H9 (cell line): ENCODE measurements around the gene NEURL1. TPM values are rescaled to one million over a fixed set of nuclear protein-coding genes. Genes with fewer than 3 reads are reported as not detected.
"Not testable (repeated sequence)": the region's sequence is repeated elsewhere in the genome, so short reads cannot be mapped to it uniquely, and the experiment has no call there.

Experiments
- DNase-seq: peaks from one replicate; pipeline ENCODE4 v3.0.0-alpha.2; 2017
- H2AFZ ChIP-seq: one replicate; pipeline ENCODE4 v1.6.1; 2013; ENCODE audit warnings: mild to moderate bottlenecking, low read length, control low read depth, moderate library complexity
- H2AK5ac ChIP-seq: 2 replicates; pipeline ENCODE4 v1.6.1; 2013; ENCODE audit warnings: low read length, control low read depth, mixed read lengths; ENCODE audit not compliant: insufficient read length
- H2BK120ac ChIP-seq: one replicate; pipeline ENCODE4 v1.6.1; 2013; ENCODE audit warnings: low read depth, mild to moderate bottlenecking, low read length, control low read depth, inconsistent platforms; ENCODE audit not compliant: poor library complexity, severe bottlenecking
- H2BK12ac ChIP-seq: 2 replicates; pipeline ENCODE4 v1.6.1; 2013; ENCODE audit warnings: low read length, control low read depth, mixed read lengths, low read depth; ENCODE audit not compliant: insufficient read length
- H2BK15ac ChIP-seq: 2 replicates; pipeline ENCODE4 v1.6.1; 2013; ENCODE audit warnings: low read depth, low read length, control low read depth
- H2BK20ac ChIP-seq: one replicate; pipeline ENCODE4 v1.6.1; 2013; ENCODE audit warnings: low read depth, mild to moderate bottlenecking, low read length, control low read depth, inconsistent platforms; ENCODE audit not compliant: poor library complexity, severe bottlenecking
- H2BK5ac ChIP-seq: 2 replicates; pipeline ENCODE4 v1.6.1; 2013; ENCODE audit warnings: low read length, control low read depth, mixed read lengths; ENCODE audit not compliant: insufficient read length
- H3K14ac ChIP-seq: 2 replicates; pipeline ENCODE4 v1.6.1; 2013; ENCODE audit warnings: low read length, control low read depth; ENCODE audit not compliant: insufficient read depth
- H3K18ac ChIP-seq: 2 replicates; pipeline ENCODE4 v1.6.1; 2013; ENCODE audit warnings: low read depth, mild to moderate bottlenecking, mixed read lengths, low read length, control low read depth; ENCODE audit not compliant: insufficient read length
- H3K23ac ChIP-seq: 2 replicates; pipeline ENCODE4 v1.6.1; 2013; ENCODE audit warnings: low read length, control low read depth, mixed read lengths, low read depth; ENCODE audit not compliant: insufficient read length
- H3K23me2 ChIP-seq: 2 replicates; pipeline ENCODE4 v1.6.1; 2013; ENCODE audit warnings: low read depth, mild to moderate bottlenecking, mixed read lengths, low read length, control low read depth; ENCODE audit not compliant: insufficient read length, poor library complexity, severe bottlenecking
- H3K27ac ChIP-seq: 2 replicates; pipeline ENCODE4 v1.5.1; 2013; ENCODE audit warnings: low read length, control low read depth, mixed read lengths, low read depth; ENCODE audit not compliant: insufficient read length
- H3K27me3 ChIP-seq: 2 replicates; pipeline ENCODE4 v1.6.1; 2013; ENCODE audit warnings: low read length, control low read depth, inconsistent platforms; ENCODE audit not compliant: insufficient read depth
- H3K4ac ChIP-seq: 2 replicates; pipeline ENCODE4 v1.6.1; 2013; ENCODE audit warnings: low read depth, mild to moderate bottlenecking, control low read depth, inconsistent platforms, low read length, moderate library complexity
- H3K4me1 ChIP-seq: 2 replicates; pipeline ENCODE4 v1.6.1; 2013; ENCODE audit warnings: low read length, control low read depth, inconsistent platforms; ENCODE audit not compliant: insufficient read depth
- H3K4me2 ChIP-seq: 2 replicates; pipeline ENCODE4 v1.6.1; 2013; ENCODE audit warnings: low read length, control low read depth, mixed read lengths; ENCODE audit not compliant: insufficient read length, insufficient read depth
- H3K56ac ChIP-seq: 2 replicates; pipeline ENCODE4 v1.6.1; 2013; ENCODE audit warnings: low read depth, mild to moderate bottlenecking, mixed read lengths, low read length, control low read depth; ENCODE audit not compliant: insufficient read length
- H3K79me1 ChIP-seq: 2 replicates; pipeline ENCODE4 v1.6.1; 2013; ENCODE audit warnings: low read depth, mild to moderate bottlenecking, moderate library complexity, low read length, control low read depth, inconsistent platforms; ENCODE audit not compliant: insufficient read depth, poor library complexity, severe bottlenecking
- H3K79me2 ChIP-seq: 2 replicates; pipeline ENCODE4 v1.6.1; 2013; ENCODE audit warnings: low read length, control low read depth, inconsistent platforms; ENCODE audit not compliant: insufficient read depth
- H3K9ac ChIP-seq: 2 replicates; pipeline ENCODE4 v1.6.1; 2013; ENCODE audit warnings: low read length, control low read depth, mixed read lengths; ENCODE audit not compliant: insufficient read length; ENCODE audit errors: extremely low read depth
- H3K9me3 ChIP-seq: one replicate; pipeline ENCODE4 v1.6.1; 2013; ENCODE audit warnings: low read depth, low read length, inconsistent platforms; ENCODE audit not compliant: control insufficient read depth
- H3T11ph ChIP-seq: one replicate; pipeline ENCODE4 v1.6.1; 2013; ENCODE audit warnings: mild to moderate bottlenecking, low read length, control low read depth, inconsistent platforms
- H4K20me1 ChIP-seq: one replicate; pipeline ENCODE4 v1.6.1; 2013; ENCODE audit not compliant: control insufficient read depth, insufficient read length, insufficient read depth
- H4K5ac ChIP-seq: 2 replicates; pipeline ENCODE4 v1.6.1; 2013; ENCODE audit warnings: low read depth, mild to moderate bottlenecking, mixed read lengths, low read length, control low read depth; ENCODE audit not compliant: insufficient read length
- H4K8ac ChIP-seq: replicated peaks from 2 replicates; pipeline ENCODE4 v1.6.1; 2013; ENCODE audit warnings: low read length, control low read depth, mixed read lengths, low read depth; ENCODE audit not compliant: insufficient read length
- H4K91ac ChIP-seq: 2 replicates; pipeline ENCODE4 v1.6.1; 2013; ENCODE audit warnings: low read depth, mild to moderate bottlenecking, moderate library complexity, mixed read lengths, low read length, control low read depth; ENCODE audit not compliant: insufficient read length
- H3K27ac Mint-ChIP-seq, 3 experiments: 2 replicates in 2 of 3; 3 replicates in 1 of 3; pipeline ENCODE4 v1.8.0; 2020 to 2021; ENCODE audit warnings: mixed read lengths in 3 of 3, mild to moderate bottlenecking in 1 of 3, moderate library complexity in 1 of 3
- H3K27me3 Mint-ChIP-seq: 2 replicates; pipeline ENCODE4 v1.8.0; 2021; ENCODE audit warnings: low read depth, mild to moderate bottlenecking, moderate library complexity, mixed read lengths
- H3K36me3 Mint-ChIP-seq, 3 experiments: 2 replicates in 2 of 3; 3 replicates in 1 of 3; pipeline ENCODE4 v1.8.0; 2020 to 2021; ENCODE audit warnings: low read depth in 3 of 3, mixed read lengths in 3 of 3; ENCODE audit not compliant: insufficient read depth in 1 of 3
- H3K4me1 Mint-ChIP-seq, 2 experiments: 2 replicates each; pipeline ENCODE4 v1.8.0; 2020; ENCODE audit warnings: mixed read lengths in 2 of 2
- H3K4me3 Mint-ChIP-seq, 2 experiments: 2 replicates in 1 of 2; 3 replicates in 1 of 2; pipeline ENCODE4 v1.8.0; 2020 to 2021; ENCODE audit warnings: mild to moderate bottlenecking in 2 of 2, mixed read lengths in 2 of 2, moderate library complexity in 1 of 2
- H3K9me3 Mint-ChIP-seq, 2 experiments: 2 replicates in 1 of 2; 3 replicates in 1 of 2; pipeline ENCODE4 v1.8.0; 2020; ENCODE audit warnings: mild to moderate bottlenecking in 2 of 2, mixed read lengths in 2 of 2, moderate library complexity in 1 of 2
- WGBS: extraction: QIAGEN DNeasy Blood & Tissue Kit; methylation state at CpG from one replicate; pipeline ENCODE4 v1.1.7; 2013; ENCODE audit warnings: missing lambda C conversion rate, low lambda C conversion rate, mixed read lengths; ENCODE audit not compliant: insufficient read length; ENCODE audit errors: extremely low coverage; 5-methylcytosine and 5-hydroxymethylcytosine counted together
- total RNA-seq: library from RNA; stranded (reverse); gene quantifications from 2 replicates; pipeline ENCODE4 v1.2.1, GENCODE V29; 2021
- TF ChIP-seq, protein P1 (sequence below): fragments of 200-600 bp; sonication (generic); conservative IDR thresholded peaks from 3 replicates; pipeline ENCODE4 v1.8.0; 2021; ENCODE audit warnings: antibody characterized with exemption, mild to moderate bottlenecking

The NEURL1 gene
- total RNA-seq, 1 experiment from 2014 or later = 1.2 TPM

DNA sequence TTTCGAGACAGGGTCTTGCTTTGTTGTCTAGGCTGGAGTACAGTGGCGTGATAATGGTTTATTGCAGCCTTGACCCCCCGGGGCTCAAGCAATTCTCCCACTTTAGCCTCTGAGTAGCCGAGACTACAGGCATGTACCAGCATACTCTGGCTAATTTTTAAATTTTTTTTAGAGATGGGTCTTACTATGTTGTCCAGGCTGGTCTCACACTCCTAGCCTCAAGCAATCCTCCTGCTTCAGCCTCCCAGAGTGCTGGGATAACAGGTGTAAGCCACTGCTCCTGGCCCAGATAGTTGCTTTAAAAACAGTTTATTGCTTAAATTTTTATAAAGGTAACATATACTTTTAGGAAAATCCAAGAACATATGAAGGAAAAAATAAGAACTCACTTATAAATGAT lies 26.3 kb downstream of the NEURL1 start:
- TF ChIP-seq, protein P1, sequence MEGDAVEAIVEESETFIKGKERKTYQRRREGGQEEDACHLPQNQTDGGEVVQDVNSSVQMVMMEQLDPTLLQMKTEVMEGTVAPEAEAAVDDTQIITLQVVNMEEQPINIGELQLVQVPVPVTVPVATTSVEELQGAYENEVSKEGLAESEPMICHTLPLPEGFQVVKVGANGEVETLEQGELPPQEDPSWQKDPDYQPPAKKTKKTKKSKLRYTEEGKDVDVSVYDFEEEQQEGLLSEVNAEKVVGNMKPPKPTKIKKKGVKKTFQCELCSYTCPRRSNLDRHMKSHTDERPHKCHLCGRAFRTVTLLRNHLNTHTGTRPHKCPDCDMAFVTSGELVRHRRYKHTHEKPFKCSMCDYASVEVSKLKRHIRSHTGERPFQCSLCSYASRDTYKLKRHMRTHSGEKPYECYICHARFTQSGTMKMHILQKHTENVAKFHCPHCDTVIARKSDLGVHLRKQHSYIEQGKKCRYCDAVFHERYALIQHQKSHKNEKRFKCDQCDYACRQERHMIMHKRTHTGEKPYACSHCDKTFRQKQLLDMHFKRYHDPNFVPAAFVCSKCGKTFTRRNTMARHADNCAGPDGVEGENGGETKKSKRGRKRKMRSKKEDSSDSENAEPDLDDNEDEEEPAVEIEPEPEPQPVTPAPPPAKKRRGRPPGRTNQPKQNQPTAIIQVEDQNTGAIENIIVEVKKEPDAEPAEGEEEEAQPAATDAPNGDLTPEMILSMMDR = no peak
- Histone ChIP-seq H3K9me3 (no peaks in the 10 kb centered on the region), H2AK5ac (no peak overlapping the region), H3K79me2 (no peaks in the 10 kb centered on the region), H4K20me1 (no peaks in the 10 kb centered on the region), H4K5ac (no peak overlapping the region), H3K23me2 (no peaks in the 10 kb centered on the region), H2BK120ac (no peak overlapping the region), H3K18ac (no peak overlapping the region), H3K4me2 (no peak overlapping the region), H3K4me1 (no peaks in the 10 kb centered on the region; the same call in 1 of the 2 replicates), H3K4ac (no peak overlapping the region), H2BK20ac (no peak overlapping the region), H2BK5ac (no peak overlapping the region), H3K79me1 (no peaks in the 10 kb centered on the region), H3K56ac (no peak overlapping the region), H4K91ac (no peak overlapping the region), H2AFZ (no peak overlapping the region), H3T11ph (no peak overlapping the region), H3K9ac (no peak overlapping the region), H2BK15ac (no peak overlapping the region), H3K27ac (no peak overlapping the region), H3K27me3 (no peaks in the 10 kb centered on the region), H2BK12ac (no peak overlapping the region), H3K14ac (no peak overlapping the region), H3K23ac (no peak overlapping the region), H4K8ac (no peak overlapping the region)
- WGBS = no CpG with 5 or more reads among the region's 4 CpGs
- no peak overlapping the region for H3K4me3 Mint-ChIP-seq
- H3K4me1 Mint-ChIP-seq = peaks cover 13 to 14% of the 10 kb centered on the region in 2 experiments
- H3K27ac Mint-ChIP-seq = no peak overlapping the region; a peak in 1 of 7 replicates
- no peaks in the 10 kb centered on the region for H3K36me3 Mint-ChIP-seq
- no peaks in the 10 kb centered on the region for H3K27me3 Mint-ChIP-seq
- H3K9me3 Mint-ChIP-seq = peaks cover under 1 to 6% of the 10 kb centered on the region in 2 experiments; a peak in 3 of 5 replicates
- DNase-seq = no peak

- H2BK12ac ChIP-seq, H4K8ac ChIP-seq, H4K20me1 ChIP-seq, H4K5ac ChIP-seq, H3K14ac ChIP-seq, H3K4me2 ChIP-seq, H3K18ac ChIP-seq, H3K4me1 ChIP-seq, H2BK15ac ChIP-seq, H3K4ac ChIP-seq, H3K27ac ChIP-seq, H3K36me3 Mint-ChIP-seq, H2BK20ac ChIP-seq, H3K23me2 ChIP-seq, H3K9me3 ChIP-seq, H3T11ph ChIP-seq, H2BK5ac ChIP-seq, H4K91ac ChIP-seq, H3K4me3 Mint-ChIP-seq, H3K79me1 ChIP-seq, DNase-seq, H2BK120ac ChIP-seq, H3K27me3 ChIP-seq, H2AFZ ChIP-seq, H3K79me2 ChIP-seq, H3K9ac ChIP-seq, H3K23ac ChIP-seq, H2AK5ac ChIP-seq, H3K27me3 Mint-ChIP-seq, H3K56ac ChIP-seq: not testable (repeated sequence)
- peaks cover 16 to 23% of the 10 kb centered on the region in 2 experiments for H3K4me1 Mint-ChIP-seq
- peak overlapping the region in 1 of 3 experiments; percentile 24; a peak in 4 of 7 replicates for H3K27ac Mint-ChIP-seq
- WGBS = no CpG with 5 or more reads among the region's 7 CpGs
- peaks cover 8 to 15% of the 10 kb centered on the region in 2 experiments; a peak in 4 of 5 replicates for H3K9me3 Mint-ChIP-seq
Measured at GRCh38 chr10:103522006-103522405, 28.5 kb downstream of the NEURL1 start.
